NOMO-1 (cell line): ENCODE data around the gene RAD51AP2.
"Not testable (repeated sequence)": the region's sequence is repeated elsewhere in the genome, so short reads cannot be mapped to it uniquely, and the experiment has no call there.

ENCODE experiments used
- DNase-seq, 2 experiments: peaks; one replicate each; lab custom pipeline; 2025; ENCODE audit not compliant: unreplicated experiment in 2 of 2; lab: John Stamatoyannopoulos, UW

RAD51AP2 gene

GRCh38 chr2:17538022-17538843, 20.0 kb upstream of the RAD51AP2 start:
- DNase-seq, result no peak

- no peak for DNase-seq
These were observed 18.2 kb upstream of the RAD51AP2 start for GRCh38 chr2:17536416-17536815.

GRCh38 chr2:17533546-17533945, 15.3 kb upstream of the RAD51AP2 start:
- DNase-seq, result no peak

GRCh38 chr2:17529771-17530170, 11.5 kb upstream of the RAD51AP2 start:
- no peak for DNase-seq

GRCh38 chr2:17522303-17522702, 4.1 kb upstream of the RAD51AP2 start:
- DNase-seq, result no peak

- no peak for DNase-seq
These were observed 3.4 kb upstream of the RAD51AP2 start for GRCh38 chr2:17521621-17522020.

- DNase-seq, result no peak
These were observed 2.5 kb upstream of the RAD51AP2 start for GRCh38 chr2:17520761-17521160.

- DNase-seq, result no peak
These were observed 1.2 kb upstream of the RAD51AP2 start for GRCh38 chr2:17519486-17519885.

- no peak for DNase-seq
These were observed 594 bp downstream of the RAD51AP2 start for GRCh38 chr2:17517481-17518211.

GRCh38 chr2:17515652-17516051, 2.6 kb downstream of the RAD51AP2 start:
- DNase-seq, result peak in 1 of 2 experiments; percentile 32

GRCh38 chr2:17506736-17507616, 11.3 kb downstream of the RAD51AP2 start:
- no peak for DNase-seq

GRCh38 chr2:17497718-17498117, 20.5 kb downstream of the RAD51AP2 start:
- no peak for DNase-seq

- no peak for DNase-seq
These were observed 22.6 kb downstream of the RAD51AP2 start for GRCh38 chr2:17495590-17495989.

GRCh38 chr2:17490165-17490564, 28.1 kb downstream of the RAD51AP2 start:
- not testable (repeated sequence) for DNase-seq

GRCh38 chr2:17488610-17489009, 29.6 kb downstream of the RAD51AP2 start:
- not testable (repeated sequence) for DNase-seq

- no peak for DNase-seq
These were observed 34.7 kb downstream of the RAD51AP2 start for GRCh38 chr2:17483496-17483895.

- no peak for DNase-seq
These were observed 35.6 kb downstream of the RAD51AP2 start for GRCh38 chr2:17482651-17483050.

- DNase-seq, result no peak
These were observed 38.4 kb downstream of the RAD51AP2 start for GRCh38 chr2:17479875-17480274.

- no peak for DNase-seq
These were observed 41.4 kb downstream of the RAD51AP2 start for GRCh38 chr2:17476830-17477229.

- DNase-seq, result no peak
These were observed 42.2 kb downstream of the RAD51AP2 start for GRCh38 chr2:17476064-17476463.

- peak in 1 of 2 experiments; percentile 6 for DNase-seq
These were observed 43.0 kb downstream of the RAD51AP2 start for GRCh38 chr2:17475286-17475685.
